NCI-H1105 treated with DMSO at 0.1 percent for 48 hours (cell line): ENCODE results near the gene KCNIP3.

Experiments
- DNase-seq: peaks from one replicate; lab custom pipeline; 2025; lab: John Stamatoyannopoulos, UW

KCNIP3 gene

DNA sequence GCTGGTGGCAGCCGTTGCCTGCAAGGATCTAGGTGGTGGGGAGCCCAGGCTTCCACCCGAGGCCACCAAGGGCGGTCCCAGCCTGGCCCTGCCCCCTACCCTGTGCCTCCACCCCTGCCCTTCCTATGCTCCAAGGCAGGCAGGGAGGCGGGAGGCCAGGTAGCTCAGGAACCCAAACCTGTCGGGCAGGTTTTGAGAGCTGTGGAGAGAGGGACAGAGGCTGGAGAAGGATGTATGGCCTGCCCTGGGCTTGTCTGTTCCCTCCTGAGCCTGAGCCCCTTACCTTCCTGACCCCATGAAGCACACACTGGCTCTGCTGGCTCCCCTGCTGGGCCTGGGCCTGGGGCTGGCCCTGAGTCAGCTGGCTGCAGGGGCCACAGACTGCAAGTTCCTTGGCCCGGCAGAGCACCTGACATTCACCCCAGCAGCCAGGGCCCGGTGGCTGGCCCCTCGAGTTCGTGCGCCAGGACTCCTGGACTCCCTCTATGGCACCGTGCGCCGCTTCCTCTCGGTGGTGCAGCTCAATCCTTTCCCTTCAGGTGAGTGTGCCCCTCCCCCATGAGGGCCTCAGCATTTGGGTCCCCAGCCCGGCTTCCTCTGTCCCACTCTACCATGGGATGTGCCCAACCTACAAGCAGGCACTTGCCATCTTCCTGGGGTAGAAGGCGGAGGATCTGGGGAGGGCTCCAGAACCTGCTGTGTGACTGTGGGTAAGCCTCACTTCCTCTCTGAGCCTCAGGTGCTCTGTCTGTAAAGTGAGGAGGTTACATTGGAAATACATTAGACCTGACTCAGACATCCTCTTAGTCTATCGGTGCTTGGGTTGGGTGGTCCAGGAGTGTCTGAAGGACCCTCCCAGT, 22.6 kb upstream of the KCNIP3 start, which contains the start of gene PROM2:
Gene PROM2 (plus strand): TSS at position 159 of the 860 bp plus-strand sequence. CDS start 137 bp downstream, at position 296.
- DNase-seq = no peak

- no peak for DNase-seq
Observed at GRCh38 chr2:95275151-95275515, 22.0 kb upstream of the KCNIP3 start.

- DNase-seq = no peak
Observed at GRCh38 chr2:95275601-95276243, 21.4 kb upstream of the KCNIP3 start.

- DNase-seq = no peak
Observed at GRCh38 chr2:95276244-95276887, 20.8 kb upstream of the KCNIP3 start.

DNA sequence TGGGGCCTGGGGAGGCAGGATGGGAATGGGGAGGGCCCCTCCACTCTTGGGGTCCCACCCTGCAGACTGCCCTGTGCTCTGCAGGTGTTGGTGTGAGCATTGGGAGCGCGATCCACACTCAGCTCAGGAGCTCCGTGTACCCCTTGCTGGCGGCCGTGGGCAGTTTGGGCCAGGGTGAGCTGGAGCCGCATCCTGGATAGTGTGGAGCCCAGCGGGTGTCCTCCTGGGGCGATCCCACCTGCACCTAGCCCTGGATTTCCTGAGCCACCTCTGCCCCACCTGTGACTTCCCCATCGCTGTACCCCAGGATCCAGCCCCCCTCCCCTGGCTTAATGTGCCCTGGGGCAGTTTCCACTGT, 20.3 kb upstream of the KCNIP3 start:
- no peak for DNase-seq

GRCh38 chr2:95277246-95277906, 19.8 kb upstream of the KCNIP3 start:
- DNase-seq = no peak

DNA sequence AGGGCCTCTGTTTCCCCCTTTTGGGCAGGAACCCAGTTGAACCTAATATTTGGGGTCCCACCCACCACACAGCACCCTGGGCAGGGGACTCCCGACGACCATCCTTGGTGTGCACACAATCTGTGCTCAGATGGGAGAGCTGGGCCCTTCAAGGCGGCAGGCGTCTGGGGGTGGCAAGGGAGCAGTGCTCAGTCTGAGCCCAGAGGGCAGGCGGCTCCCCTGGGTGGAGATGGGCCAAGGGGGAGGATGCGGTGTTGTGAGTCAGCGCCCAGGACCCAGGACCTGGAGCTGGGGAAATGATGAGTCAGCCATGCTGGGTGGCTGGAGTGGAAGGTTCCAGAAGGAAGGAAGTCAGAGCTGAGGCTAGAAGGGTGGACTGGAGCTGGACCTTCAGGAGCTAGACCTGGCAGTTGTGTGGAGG, 19.1 kb upstream of the KCNIP3 start:
- no peak for DNase-seq

DNA sequence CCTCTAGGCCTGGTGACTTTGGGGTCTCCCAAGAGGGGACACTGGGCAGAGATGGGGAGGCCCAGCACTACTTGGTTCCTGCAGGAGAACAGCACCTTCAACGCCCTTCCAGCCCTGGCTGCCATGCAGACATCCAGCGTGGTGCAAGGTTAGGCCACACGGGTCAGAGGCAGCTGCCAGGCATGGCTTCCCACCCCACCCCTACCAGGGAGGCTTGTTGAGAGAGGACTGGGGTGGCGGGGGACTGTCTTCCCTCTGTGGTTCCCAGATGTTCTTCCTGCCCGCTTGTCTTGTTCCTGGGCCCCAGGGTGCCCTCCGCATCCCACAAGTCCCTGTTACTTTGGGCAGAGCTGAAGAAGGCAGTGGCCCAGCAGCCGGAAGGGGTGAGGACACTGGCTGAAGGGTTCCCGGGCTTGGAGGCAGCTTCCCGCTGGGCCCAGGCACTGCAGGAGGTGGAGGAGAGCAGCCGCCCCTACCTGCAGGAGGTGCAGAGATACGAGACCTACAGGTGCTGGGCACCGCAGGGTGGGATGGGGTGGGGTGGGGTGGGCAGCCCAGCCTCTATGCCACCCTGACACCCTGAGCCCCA, 18.4 kb upstream of the KCNIP3 start:
- DNase-seq = no peak

- DNase-seq = no peak
Observed at GRCh38 chr2:95279435-95280035, 17.6 kb upstream of the KCNIP3 start.

DNA sequence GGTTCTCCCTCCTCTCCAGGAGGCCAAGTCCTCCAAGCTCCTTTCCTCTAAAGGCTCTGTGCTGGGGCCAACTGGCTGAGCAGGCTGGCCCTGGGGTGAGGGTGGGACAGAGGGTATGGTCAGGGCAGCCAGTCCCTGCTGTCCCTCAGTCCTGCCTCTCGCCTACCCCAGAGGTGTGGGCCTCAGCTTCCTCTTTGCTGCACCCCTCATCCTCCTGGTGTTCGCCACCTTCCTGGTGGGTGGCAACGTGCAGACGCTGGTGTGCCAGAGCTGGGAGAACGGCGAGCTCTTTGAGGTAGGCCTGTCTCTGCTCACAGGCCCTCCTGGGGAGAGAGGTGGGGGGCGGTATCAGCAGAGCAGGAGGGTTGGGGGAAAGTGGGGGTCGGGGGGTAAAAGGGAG, 16.1 kb upstream of the KCNIP3 start:
- DNase-seq = no peak

DNA sequence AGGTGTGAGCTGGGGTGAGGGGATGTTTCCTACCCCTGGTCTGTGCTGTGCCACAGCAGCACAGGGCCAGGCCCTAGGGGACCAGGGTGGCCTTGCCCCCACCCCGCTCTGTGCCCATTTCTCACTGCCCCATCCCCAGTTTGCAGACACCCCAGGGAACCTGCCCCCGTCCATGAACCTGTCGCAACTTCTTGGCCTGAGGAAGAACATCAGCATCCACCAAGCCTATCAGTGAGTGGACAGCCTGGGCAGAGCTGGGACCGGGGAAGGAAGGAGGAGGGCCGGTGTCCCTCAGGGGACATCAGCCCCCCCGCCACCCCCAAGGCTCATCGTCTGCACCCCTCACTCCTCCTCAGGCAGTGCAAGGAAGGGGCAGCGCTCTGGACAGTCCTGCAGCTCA, 15.4 kb upstream of the KCNIP3 start:
- no peak for DNase-seq

GRCh38 chr2:95282458-95282857, 14.7 kb upstream of the KCNIP3 start:
- no peak for DNase-seq

GRCh38 chr2:95283562-95283961, 13.6 kb upstream of the KCNIP3 start:
- no peak for DNase-seq

GRCh38 chr2:95284886-95285541, 12.1 kb upstream of the KCNIP3 start:
- no peak for DNase-seq

DNA sequence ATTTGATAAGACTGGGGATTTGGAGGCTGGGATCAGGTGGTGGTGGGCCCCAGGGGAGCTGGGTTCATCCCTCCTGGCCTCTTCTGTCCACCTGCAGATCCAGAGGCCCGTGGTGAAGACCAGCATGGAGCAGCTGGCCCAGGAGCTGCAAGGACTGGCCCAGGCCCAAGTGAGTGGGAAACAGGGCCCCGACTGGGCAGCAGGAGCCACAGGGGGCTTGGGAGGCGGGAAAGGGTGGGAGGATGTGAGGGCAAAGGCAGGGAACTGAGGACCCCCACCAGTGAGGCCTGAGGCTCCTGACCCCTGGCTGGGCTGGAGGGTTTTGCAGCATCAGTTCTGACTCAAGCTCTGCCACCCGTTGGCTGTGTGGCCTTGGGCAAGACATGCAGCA, 11.6 kb upstream of the KCNIP3 start:
- no peak for DNase-seq

GRCh38 chr2:95287336-95287735, 9.8 kb upstream of the KCNIP3 start:
- no peak for DNase-seq

DNA sequence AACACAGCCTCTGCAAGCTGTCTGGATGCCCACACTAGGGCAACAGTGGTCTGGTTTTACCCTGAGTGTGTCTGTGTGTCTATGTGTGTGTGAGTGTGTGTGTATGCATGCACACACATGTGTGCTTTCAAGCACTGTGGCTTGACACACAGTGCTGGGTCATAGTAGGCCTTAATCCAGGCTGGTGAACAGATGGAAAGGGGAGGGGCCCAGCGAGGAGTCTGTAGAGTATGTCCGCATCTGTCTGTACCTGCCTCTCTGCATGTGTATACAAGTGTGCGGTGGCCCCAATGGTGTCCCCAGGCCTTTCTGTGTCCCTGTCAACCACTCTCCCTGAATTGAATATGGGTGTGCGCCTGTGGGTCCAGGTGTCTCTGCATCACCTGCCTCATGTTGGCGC, 9.3 kb upstream of the KCNIP3 start:
- DNase-seq = no peak

DNA sequence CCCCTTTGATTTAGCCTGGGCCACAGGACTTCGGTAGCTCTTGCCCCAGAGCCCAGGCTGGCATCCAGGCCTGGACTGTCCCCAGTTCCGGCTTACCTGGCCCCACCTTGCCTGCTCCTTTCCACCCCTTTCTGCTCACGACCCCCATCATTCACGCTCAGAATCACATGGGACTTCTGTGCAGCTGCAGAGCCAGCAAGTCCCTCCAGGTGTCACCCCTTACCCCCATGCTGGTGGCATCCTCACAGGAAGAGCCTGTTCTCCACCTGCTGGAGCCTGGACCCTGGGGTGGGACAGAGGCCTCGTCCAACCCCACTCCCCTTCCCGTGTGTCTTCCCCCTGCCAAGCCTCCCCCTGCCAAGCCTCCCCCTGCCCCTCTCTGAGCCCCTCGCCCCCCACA, 7.9 kb upstream of the KCNIP3 start:
- DNase-seq = no peak

GRCh38 chr2:95291222-95291621, 5.9 kb upstream of the KCNIP3 start:
- no peak for DNase-seq

DNA sequence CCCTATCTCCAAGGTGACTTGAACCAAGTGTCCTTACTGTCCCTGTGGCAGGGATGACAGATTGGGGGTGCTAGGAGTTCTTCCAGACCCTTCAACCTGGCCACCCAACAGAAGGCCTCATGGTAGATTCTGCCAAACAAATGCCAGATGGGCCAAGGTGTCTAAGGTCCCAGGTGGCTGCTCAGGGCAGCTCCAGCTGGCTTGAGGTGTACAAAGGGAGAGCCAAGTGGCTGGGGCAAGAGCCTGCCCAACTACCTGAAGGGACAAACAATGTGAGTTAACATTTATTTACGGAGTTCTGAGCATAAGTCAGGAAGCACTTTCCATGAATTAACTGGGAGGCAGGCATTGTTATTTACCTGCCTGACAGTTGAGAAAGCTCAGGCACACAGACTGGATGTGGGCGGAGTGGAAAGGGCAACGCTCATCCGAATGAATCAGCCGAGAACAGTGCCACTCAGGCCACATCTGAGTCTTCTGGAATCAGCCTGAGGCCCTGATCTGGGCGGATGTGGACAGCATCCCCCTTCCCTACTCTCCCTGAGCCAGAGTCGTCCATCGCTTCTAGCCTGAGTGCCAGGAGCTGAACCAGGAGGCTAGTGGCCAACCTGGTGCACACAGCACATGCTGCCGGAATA, 4.4 kb upstream of the KCNIP3 start:
- no peak for DNase-seq
